Measurements from ENCODE around the gene PCYT1B. TPM values are rescaled to one million over a fixed set of nuclear protein-coding genes. Genes with fewer than 3 reads are reported as not detected.

The PCYT1B gene
- total RNA-seq, 5 donors from 2014 or later (not counting 1 experiment from before 2014, with no cell fraction given): 0.06 to 0.50 TPM; not detected in 3

DNA sequence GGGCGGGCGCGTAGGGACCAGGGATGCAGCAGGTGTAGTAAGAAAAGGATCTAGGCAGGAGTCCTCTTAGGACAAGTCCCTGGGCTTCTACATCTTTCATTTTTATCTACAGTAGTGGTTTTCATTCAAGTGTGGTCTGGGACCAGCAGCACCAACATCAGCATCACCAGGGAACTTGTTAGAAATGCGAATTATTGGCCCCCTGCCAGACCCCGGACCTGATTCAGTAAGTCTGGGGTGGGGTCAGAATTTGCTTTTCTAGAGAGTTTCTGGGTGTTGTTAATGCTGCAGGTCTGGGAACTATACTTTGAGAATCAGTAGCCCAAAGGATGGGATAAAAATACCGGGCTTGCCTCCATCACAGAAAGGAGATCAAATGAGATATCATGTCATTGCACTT is 1.3 kb upstream of the PCYT1B start:
- WGBS (ENCODE audit: insufficient coverage): no CpG with 5 or more reads among the region's 6 CpGs
- peaks cover 0 to 9% of the 10 kb centered on the region in 2 experiments for H3K27me3 ChIP-seq (replicated peaks in 1 of 2; ENCODE audit: control insufficient read depth in 2 of 2, extremely low read depth in 1 of 2, insufficient read depth in 2 of 2, low read length in 1 of 2)
- DNase-seq (no peak), ATAC-seq (replicated peaks in 1 of 4) (no peak)
- Mint-ChIP-seq H3K9me3 (no peaks in the 10 kb centered on the region), H3K4me1 (peaks cover 8 to 19% (median 17%) of the 10 kb centered on the region in 3 donors), H3K27ac (no peak overlapping the region), H3K4me3 (no peak overlapping the region), H3K36me3 (no peaks in the 10 kb centered on the region), H3K27me3 (peaks cover 19 to 21% of the 10 kb centered on the region in 2 donors)
- ChIA-PET POLR2A (no interaction called here), CTCF (interaction anchor here in 1 of 2 donors (0.6 kb wide), 1 partner anchor 13 kb away, joined by 5 read pairs; no protein-coding TSS in a partner anchor)
- H3K27ac ChIP-seq (ENCODE audit: low read length): no peak overlapping the region
- no peak overlapping the region for H3K4me3 ChIP-seq (ENCODE audit: control insufficient read depth in 1 of 2, extremely low read depth in 1 of 2, low read length in 1 of 2)
- H3K4me1 ChIP-seq (ENCODE audit: control insufficient read depth in 1 of 2, extremely low read depth in 1 of 2, insufficient read depth in 2 of 2, low read length in 2 of 2): peaks cover 2 to 13% of the 10 kb centered on the region in 2 experiments
- H3K36me3 ChIP-seq (ENCODE audit: control insufficient read depth in 2 of 2, extremely low read depth in 1 of 2, insufficient read depth in 1 of 2, low read length in 1 of 2): no peaks in the 10 kb centered on the region
- H3K9me3 ChIP-seq: no peaks in the 10 kb centered on the region

DNA sequence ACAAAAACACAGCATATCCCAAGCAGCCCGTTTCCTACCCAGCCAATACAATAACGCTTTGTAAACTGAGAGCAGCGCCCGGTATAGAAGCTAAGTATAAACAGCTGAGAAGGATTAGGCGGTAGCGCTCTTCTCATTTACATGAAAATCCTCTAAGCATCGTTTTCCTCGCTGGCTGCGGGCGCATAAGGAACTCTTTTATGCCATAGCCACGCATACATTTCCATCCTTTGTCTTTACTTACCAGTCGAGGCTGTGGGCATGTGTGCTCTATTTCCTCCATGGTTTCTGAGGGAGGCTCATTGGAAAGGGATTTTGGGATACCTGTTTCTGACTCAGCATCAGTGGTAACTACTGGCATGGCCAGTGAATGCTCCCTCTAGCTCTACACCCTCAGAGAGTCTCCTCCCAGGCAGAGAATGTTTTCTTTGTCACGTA is 383 bp downstream of the PCYT1B start:
- ATAC-seq (replicated peaks in 1 of 4): peak; percentile 27 to 55 (median 48)
- peaks cover 2 to 13% of the 10 kb centered on the region in 2 experiments for H3K4me1 ChIP-seq (ENCODE audit: control insufficient read depth in 1 of 2, extremely low read depth in 1 of 2, insufficient read depth in 2 of 2, low read length in 2 of 2)

DNA sequence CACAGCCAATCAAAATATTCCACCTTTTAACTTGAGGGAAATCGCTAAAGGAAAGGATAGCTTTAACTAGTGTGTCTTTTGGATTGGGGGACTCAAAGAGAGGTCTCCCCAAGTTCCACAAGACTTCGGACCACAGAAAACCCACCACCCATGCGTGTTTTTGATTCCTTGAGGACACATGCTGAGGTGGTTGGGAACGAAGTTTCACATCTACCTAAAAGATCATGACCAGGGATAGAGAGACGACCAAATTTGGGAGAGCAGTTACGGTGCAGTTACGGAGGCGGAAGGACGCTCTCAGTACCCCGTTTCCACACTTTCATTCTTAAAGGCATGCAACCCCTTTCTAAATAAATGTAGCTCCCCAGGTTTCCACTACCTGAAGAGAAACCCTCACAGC is 1.1 kb downstream of the PCYT1B start:
- H3K36me3 Mint-ChIP-seq: no peaks in the 10 kb centered on the region
- ChIA-PET POLR2A (interaction anchor here in 1 of 2 donors (0.6 kb wide), 1 partner anchor 405 kb away, joined by 3 read pairs; no protein-coding TSS in a partner anchor), CTCF (no interaction called here)
- H3K9me3 Mint-ChIP-seq: no peaks in the 10 kb centered on the region
- Histone ChIP-seq H3K27ac (ENCODE audit: low read length) (no peak overlapping the region), H3K27me3 (replicated peaks in 1 of 2; ENCODE audit: control insufficient read depth in 2 of 2, extremely low read depth in 1 of 2, insufficient read depth in 2 of 2, low read length in 1 of 2) (peaks cover 0 to 9% of the 10 kb centered on the region in 2 experiments), H3K36me3 (ENCODE audit: control insufficient read depth in 2 of 2, extremely low read depth in 1 of 2, insufficient read depth in 1 of 2, low read length in 1 of 2) (no peaks in the 10 kb centered on the region), H3K9me3 (no peaks in the 10 kb centered on the region), H3K4me3 (ENCODE audit: control insufficient read depth in 1 of 2, extremely low read depth in 1 of 2, low read length in 1 of 2) (no peak overlapping the region), H3K4me1 (ENCODE audit: control insufficient read depth in 1 of 2, extremely low read depth in 1 of 2, insufficient read depth in 2 of 2, low read length in 2 of 2) (peaks cover 2 to 13% of the 10 kb centered on the region in 2 experiments)
- H3K4me1 Mint-ChIP-seq: peaks cover 8 to 19% (median 17%) of the 10 kb centered on the region in 3 donors
- DNase-seq (no peak), ATAC-seq (replicated peaks in 1 of 4) (no peak)
- no CpG with 5 or more reads among the region's 10 CpGs for WGBS (ENCODE audit: insufficient coverage)
- H3K27ac Mint-ChIP-seq: peak overlapping the region in 1 of 2 donors; percentile 37
- H3K4me3 Mint-ChIP-seq: peak overlapping the region in 1 of 3 donors; percentile 75
- peaks cover 19 to 21% of the 10 kb centered on the region in 2 donors for H3K27me3 Mint-ChIP-seq

More for the DNA sequence above, 383 bp downstream of the PCYT1B start:
- H3K4me3 ChIP-seq (ENCODE audit: control insufficient read depth in 1 of 2, extremely low read depth in 1 of 2, low read length in 1 of 2): peak overlapping the region; percentile 23 to 44
- H3K27ac Mint-ChIP-seq: no peak overlapping the region
- no peaks in the 10 kb centered on the region for H3K36me3 ChIP-seq (ENCODE audit: control insufficient read depth in 2 of 2, extremely low read depth in 1 of 2, insufficient read depth in 1 of 2, low read length in 1 of 2)
- H3K36me3 Mint-ChIP-seq: no peaks in the 10 kb centered on the region
- ChIA-PET CTCF (no interaction called here), POLR2A (interaction anchor here in 1 of 2 donors (0.6 kb wide), 1 partner anchor 404 kb away, joined by 3 read pairs; no protein-coding TSS in a partner anchor)
- WGBS (ENCODE audit: insufficient coverage): 0% methylated on average over 1 of the region's 13 CpGs
- H3K9me3 Mint-ChIP-seq: no peaks in the 10 kb centered on the region
- peaks cover 0 to 9% of the 10 kb centered on the region in 2 experiments for H3K27me3 ChIP-seq (replicated peaks in 1 of 2; ENCODE audit: control insufficient read depth in 2 of 2, extremely low read depth in 1 of 2, insufficient read depth in 2 of 2, low read length in 1 of 2)
- peaks cover 19 to 21% of the 10 kb centered on the region in 2 donors for H3K27me3 Mint-ChIP-seq
- peak overlapping the region; percentile 73 to 75 (median 73) for H3K4me3 Mint-ChIP-seq
- peak in 3 of 35 experiments; percentile 0 to 9 (median 6) for DNase-seq
- H3K9me3 ChIP-seq: no peaks in the 10 kb centered on the region
- H3K27ac ChIP-seq (ENCODE audit: low read length): no peak overlapping the region
- peaks cover 8 to 19% (median 17%) of the 10 kb centered on the region in 3 donors for H3K4me1 Mint-ChIP-seq

DNA sequence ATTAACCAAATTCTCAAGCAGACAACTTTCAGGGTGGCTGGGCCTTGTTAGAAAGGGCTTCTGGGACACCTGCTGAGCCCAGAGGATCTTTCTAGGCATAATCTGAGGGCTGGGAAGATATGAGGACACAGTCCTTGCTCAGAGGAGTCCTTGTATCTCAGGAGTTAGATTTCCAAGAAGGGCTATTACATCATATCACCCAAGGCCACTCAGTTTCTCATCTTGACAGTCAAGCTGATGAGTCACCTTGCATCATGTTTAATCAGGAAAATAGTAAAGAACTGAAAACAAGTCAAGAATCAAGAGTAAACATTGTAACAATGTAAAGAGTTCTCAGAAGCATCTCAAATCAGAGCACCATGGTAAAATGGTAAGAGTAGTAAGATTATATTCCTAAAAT is 4.0 kb downstream of the PCYT1B start:
- H3K4me3 ChIP-seq (ENCODE audit: control insufficient read depth in 1 of 2, extremely low read depth in 1 of 2, low read length in 1 of 2): no peak overlapping the region
- H3K27ac ChIP-seq (ENCODE audit: low read length): no peak overlapping the region
- Mint-ChIP-seq H3K9me3 (no peaks in the 10 kb centered on the region), H3K4me1 (peaks cover 8 to 19% (median 17%) of the 10 kb centered on the region in 3 donors), H3K27me3 (peaks cover 13 to 14% of the 10 kb centered on the region in 2 donors), H3K4me3 (no peak overlapping the region), H3K36me3 (no peaks in the 10 kb centered on the region), H3K27ac (no peak overlapping the region)
- H3K9me3 ChIP-seq: no peaks in the 10 kb centered on the region
- POLR2A ChIA-PET: no interaction called here
- CTCF ChIA-PET: no interaction called here
- H3K4me1 ChIP-seq (ENCODE audit: control insufficient read depth in 1 of 2, extremely low read depth in 1 of 2, insufficient read depth in 2 of 2, low read length in 2 of 2): peaks cover 2 to 13% of the 10 kb centered on the region in 2 experiments
- DNase-seq: no peak
- peaks cover 0 to 9% of the 10 kb centered on the region in 2 experiments for H3K27me3 ChIP-seq (replicated peaks in 1 of 2; ENCODE audit: control insufficient read depth in 2 of 2, extremely low read depth in 1 of 2, insufficient read depth in 2 of 2, low read length in 1 of 2)
- ATAC-seq (replicated peaks in 1 of 4): no peak
- no peaks in the 10 kb centered on the region for H3K36me3 ChIP-seq (ENCODE audit: control insufficient read depth in 2 of 2, extremely low read depth in 1 of 2, insufficient read depth in 1 of 2, low read length in 1 of 2)

DNA sequence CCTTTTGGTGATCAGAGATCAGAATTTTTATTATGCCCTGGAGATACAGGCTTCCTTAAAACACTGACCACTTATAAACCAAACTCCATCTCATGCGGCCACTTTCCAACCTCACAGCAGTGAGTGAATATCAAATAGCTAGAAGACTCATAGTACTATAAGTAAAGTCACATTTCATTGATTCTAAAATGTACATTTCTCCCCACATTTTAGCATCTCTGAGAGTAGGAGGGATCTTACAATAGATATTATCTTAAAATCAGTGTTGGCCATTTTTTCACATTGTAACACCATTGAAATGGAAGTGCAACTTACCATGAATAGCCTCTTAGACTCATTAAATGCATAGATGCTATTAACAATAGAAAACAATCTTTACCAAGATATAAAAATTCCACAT is 17.4 kb downstream of the PCYT1B start:
- POLR2A ChIA-PET: no interaction called here
- Mint-ChIP-seq H3K27me3 (peaks cover 9 to 25% of the 10 kb centered on the region in 2 donors), H3K4me3 (no peak overlapping the region), H3K9me3 (no peaks in the 10 kb centered on the region), H3K4me1 (no peaks in the 10 kb centered on the region), H3K36me3 (no peaks in the 10 kb centered on the region), H3K27ac (no peak overlapping the region)
- Histone ChIP-seq H3K36me3 (ENCODE audit: control insufficient read depth in 2 of 2, extremely low read depth in 1 of 2, insufficient read depth in 1 of 2, low read length in 1 of 2) (no peaks in the 10 kb centered on the region), H3K27ac (ENCODE audit: low read length) (no peak overlapping the region), H3K4me1 (ENCODE audit: control insufficient read depth in 1 of 2, extremely low read depth in 1 of 2, insufficient read depth in 2 of 2, low read length in 2 of 2) (no peaks in the 10 kb centered on the region), H3K27me3 (replicated peaks in 1 of 2; ENCODE audit: control insufficient read depth in 2 of 2, extremely low read depth in 1 of 2, insufficient read depth in 2 of 2, low read length in 1 of 2) (no peaks in the 10 kb centered on the region), H3K4me3 (ENCODE audit: control insufficient read depth in 1 of 2, extremely low read depth in 1 of 2, low read length in 1 of 2) (no peak overlapping the region), H3K9me3 (no peaks in the 10 kb centered on the region)
- CTCF ChIA-PET: no interaction called here
- no CpG with 5 or more reads among the region's 1 CpG for WGBS (ENCODE audit: insufficient coverage)
- ATAC-seq (replicated peaks in 1 of 4) (no peak), DNase-seq (no peak)

DNA sequence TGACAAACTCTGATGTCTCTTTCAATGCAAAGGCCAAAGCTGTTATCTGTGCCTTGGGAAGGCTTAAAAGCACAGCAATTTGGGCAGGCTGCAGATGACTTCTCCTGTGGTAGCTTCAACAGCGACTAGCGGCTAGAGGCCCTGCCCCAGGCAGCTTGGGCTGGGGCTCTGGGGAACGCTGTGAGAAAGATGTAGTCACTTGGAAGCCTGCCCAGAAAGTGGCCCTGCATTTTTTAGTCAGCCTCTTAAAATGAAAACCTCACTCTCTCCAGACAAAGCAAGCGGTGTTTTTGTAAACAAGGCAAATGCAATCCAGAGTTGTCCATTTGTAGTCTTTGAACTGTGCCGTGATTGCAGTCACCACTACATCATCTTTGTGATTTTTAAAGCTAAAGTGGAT is 27.5 kb downstream of the PCYT1B start:
- ChIA-PET POLR2A (no interaction called here), CTCF (no interaction called here)
- H3K4me3 ChIP-seq (ENCODE audit: control insufficient read depth in 1 of 2, extremely low read depth in 1 of 2, low read length in 1 of 2): no peak overlapping the region
- no peaks in the 10 kb centered on the region for H3K36me3 Mint-ChIP-seq
- H3K4me1 Mint-ChIP-seq: no peaks in the 10 kb centered on the region
- no peak overlapping the region for H3K27ac Mint-ChIP-seq
- peaks cover 4 to 12% of the 10 kb centered on the region in 2 donors for H3K27me3 Mint-ChIP-seq
- no peaks in the 10 kb centered on the region for H3K9me3 Mint-ChIP-seq
- DNase-seq (no peak), ATAC-seq (replicated peaks in 1 of 4) (no peak)
- H3K4me1 ChIP-seq (ENCODE audit: control insufficient read depth in 1 of 2, extremely low read depth in 1 of 2, insufficient read depth in 2 of 2, low read length in 2 of 2): no peaks in the 10 kb centered on the region
- no peak overlapping the region for H3K27ac ChIP-seq (ENCODE audit: low read length)
- H3K4me3 Mint-ChIP-seq: no peak overlapping the region
- WGBS (ENCODE audit: insufficient coverage): 100% methylated on average over 1 of the region's 5 CpGs
- no peaks in the 10 kb centered on the region for H3K36me3 ChIP-seq (ENCODE audit: control insufficient read depth in 2 of 2, extremely low read depth in 1 of 2, insufficient read depth in 1 of 2, low read length in 1 of 2)
- H3K27me3 ChIP-seq (replicated peaks in 1 of 2; ENCODE audit: control insufficient read depth in 2 of 2, extremely low read depth in 1 of 2, insufficient read depth in 2 of 2, low read length in 1 of 2): no peaks in the 10 kb centered on the region
- H3K9me3 ChIP-seq: no peaks in the 10 kb centered on the region

All from T-cell (primary cell).